Pons (tissue), 1 donor: ENCODE data around the gene NUDT13.
"Not testable (repeated sequence)": the region's sequence is repeated elsewhere in the genome, so short reads cannot be mapped to it uniquely, and the experiment has no call there.

Source experiments
- DNase-seq: peaks from one replicate; pipeline ENCODE4 v3.0.0-alpha.2; 2016; ENCODE audit warnings: low spot score

The NUDT13 gene

DNA sequence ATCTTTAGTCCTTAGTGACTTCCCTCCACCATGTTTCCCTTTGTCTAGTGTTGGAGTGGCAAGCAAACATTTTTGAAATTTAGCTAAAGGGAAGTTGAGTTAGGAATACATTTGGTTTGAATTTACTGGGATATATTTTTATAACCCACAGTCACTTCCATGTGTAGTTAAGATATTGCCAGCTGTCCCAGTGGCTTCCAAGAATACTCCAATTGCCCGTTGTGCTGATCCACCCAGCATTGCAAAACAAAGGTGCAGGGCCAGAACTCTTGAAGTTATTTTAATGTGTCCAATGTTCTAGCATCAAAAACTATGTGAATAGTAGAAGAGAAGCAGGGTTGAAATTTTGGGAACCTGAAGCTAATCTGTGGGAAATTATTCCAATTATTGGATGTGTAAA, 11.1 kb upstream of the NUDT13 start:
- no peak for DNase-seq

DNA sequence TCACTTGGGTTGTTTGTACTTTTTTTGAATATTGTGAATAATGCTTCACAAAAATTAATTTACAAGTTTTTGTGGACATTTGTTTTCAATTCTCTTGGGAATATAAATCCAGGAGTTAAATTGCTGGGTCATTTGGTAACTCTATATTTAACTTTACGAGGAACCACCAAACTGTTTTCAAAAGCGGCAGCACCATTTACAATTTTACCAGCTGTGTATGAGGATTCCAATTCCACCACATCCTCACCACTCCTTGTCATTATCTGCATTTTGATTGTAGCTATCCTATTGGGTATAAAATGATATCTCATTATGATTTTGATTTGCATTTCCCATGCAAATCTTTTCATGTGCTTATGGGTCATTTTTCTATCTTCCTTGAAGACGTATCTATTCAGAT, 4.0 kb upstream of the NUDT13 start:
- no peak for DNase-seq

DNA sequence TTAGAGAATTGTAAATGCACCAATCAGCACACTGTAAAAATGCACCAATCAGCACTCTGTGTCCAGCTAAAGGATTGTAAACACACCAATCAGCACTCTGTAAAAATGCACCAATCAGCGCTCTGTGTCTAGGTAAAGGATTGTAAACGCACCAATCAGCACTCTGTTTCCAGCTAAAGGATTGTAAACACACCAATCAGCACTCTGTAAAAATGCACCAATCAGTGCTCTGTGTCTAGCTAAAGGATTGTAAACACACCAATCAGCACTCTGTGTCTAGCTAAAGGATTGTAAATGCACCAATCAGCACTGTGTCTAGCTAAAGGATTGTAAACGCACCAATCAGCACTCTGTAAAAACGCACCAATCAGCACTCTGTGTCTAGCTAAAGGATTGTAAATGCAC, 1.0 kb upstream of the NUDT13 start:
- DNase-seq: not testable (repeated sequence)

DNA sequence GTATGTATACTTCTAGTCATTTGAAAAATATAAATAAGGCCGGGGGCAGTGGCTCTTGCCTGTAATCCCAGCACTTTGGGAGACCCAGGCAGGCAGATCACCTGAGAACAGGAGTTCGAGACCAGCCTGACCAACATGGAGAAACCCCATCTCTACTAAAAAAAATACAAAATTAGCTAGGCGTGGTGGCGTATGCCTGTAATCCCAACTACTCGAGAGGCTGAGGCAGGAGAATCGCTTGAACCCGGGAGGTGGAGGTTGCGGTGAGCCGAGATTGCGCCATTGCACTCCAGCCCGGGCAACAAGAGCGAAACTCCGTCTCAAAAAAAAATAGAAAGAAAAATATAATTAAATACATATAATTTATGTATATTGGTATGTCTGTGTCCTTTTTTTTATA, 1.8 kb downstream of the NUDT13 start:
- not testable (repeated sequence) for DNase-seq

GRCh38 chr10:73113551-73113950, 3.3 kb downstream of the NUDT13 start:
- DNase-seq: no peak

- no peak for DNase-seq
Measured at GRCh38 chr10:73116017-73116416, 5.8 kb downstream of the NUDT13 start.

DNA sequence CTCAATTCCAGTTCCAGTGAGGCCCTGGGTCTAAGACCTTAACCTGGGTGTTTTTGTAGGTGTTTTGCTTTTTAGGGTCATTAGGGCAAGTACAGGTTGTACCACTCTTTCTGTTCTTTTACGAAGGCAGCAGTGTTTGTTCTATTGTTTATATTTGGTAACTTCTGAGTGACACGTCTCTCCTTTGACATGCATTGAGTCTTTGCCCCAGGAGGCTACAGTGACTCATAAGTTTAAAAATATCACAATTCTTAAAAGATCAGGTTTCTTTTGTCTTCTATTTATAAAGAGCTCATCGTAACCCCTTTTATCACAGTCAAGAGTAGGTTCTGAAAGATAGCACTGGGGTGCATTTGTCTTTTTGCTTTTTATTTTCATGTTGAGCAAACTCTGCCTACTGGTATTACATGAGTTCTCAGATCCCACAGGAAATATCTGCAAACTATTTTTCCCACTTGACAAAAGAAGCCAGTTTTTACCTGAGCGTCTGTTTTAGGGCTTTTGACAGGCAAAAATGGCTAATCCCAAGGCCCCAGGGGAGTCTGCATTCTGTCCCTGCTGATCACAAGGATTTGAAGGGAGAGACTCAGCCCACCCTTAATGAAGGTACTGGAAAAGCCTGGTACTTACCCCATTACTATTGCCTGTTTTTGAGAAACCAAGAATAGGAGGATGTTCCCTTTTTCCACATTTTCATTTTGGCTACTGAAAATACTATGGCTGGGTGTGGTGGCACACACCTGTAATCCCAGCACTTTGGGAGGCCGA, 7.9 kb downstream of the NUDT13 start:
- no peak for DNase-seq

DNA sequence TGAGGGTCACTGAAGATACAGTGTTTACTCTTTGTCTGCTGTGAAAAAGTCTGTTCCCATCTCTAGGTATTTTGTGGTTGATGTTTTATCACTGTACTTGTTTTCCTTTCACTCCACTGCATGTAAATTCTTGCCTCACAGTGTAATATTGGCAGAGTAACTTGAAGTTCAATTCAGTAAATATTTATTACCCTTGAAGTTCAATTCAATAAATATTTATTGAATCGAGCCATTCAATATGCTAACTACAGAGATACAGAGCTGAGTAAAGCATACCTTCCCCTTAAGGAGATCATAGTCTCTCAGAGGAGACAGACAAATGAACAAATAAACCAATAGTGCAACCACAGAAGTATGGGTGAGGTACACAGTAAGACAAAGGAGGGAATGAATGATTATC, 9.2 kb downstream of the NUDT13 start:
- DNase-seq: no peak

GRCh38 chr10:73119952-73120351, 9.7 kb downstream of the NUDT13 start:
- DNase-seq: no peak

GRCh38 chr10:73126343-73126742, 16.1 kb downstream of the NUDT13 start:
- DNase-seq: no peak

- DNase-seq: peak; percentile 10
Measured at GRCh38 chr10:73131301-73131700, 21.0 kb downstream of the NUDT13 start.

- no peak for DNase-seq
Measured at GRCh38 chr10:73131913-73132686, 21.8 kb downstream of the NUDT13 start.

DNA sequence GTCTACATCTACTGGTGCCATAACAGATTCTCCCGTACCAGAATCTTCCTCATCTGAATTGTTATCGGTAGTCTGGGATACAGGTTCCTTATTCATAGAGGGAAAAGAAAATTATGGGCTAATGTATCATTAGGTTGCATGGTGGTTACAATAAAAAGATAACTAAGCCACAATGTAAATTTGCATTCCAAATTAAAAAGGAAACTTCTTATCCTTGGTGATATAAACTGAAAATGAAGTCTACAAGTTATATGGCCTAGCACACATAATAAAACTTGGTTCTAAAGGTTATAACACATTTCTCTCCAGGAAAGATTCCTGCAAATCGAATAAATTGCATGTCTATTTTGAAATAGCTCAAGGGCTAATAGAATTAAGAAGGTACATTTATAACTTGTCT, 24.5 kb downstream of the NUDT13 start:
- no peak for DNase-seq

DNA sequence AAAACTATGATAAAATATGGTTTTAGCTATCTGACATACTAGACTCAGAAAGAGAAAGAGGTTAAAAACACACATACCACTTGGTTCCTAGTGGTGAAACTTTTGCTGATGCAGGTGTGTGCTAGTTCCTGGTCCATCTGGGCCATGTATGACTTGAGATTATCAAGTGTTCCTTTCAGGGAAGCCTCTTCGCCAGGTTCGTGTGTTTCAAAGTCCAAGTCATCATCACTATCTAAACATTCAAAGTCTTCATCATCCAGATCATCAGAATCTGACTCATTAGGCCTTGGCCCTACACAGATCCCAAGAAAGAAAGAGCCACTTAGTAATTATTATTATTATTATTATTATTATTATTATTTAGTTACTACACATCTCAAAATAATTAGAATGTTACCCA, 26.4 kb downstream of the NUDT13 start:
- DNase-seq: no peak

- no peak for DNase-seq
Measured at GRCh38 chr10:73139251-73139650, 29.0 kb downstream of the NUDT13 start.

- DNase-seq: no peak
Measured at GRCh38 chr10:73141603-73142002, 31.3 kb downstream of the NUDT13 start.

DNA sequence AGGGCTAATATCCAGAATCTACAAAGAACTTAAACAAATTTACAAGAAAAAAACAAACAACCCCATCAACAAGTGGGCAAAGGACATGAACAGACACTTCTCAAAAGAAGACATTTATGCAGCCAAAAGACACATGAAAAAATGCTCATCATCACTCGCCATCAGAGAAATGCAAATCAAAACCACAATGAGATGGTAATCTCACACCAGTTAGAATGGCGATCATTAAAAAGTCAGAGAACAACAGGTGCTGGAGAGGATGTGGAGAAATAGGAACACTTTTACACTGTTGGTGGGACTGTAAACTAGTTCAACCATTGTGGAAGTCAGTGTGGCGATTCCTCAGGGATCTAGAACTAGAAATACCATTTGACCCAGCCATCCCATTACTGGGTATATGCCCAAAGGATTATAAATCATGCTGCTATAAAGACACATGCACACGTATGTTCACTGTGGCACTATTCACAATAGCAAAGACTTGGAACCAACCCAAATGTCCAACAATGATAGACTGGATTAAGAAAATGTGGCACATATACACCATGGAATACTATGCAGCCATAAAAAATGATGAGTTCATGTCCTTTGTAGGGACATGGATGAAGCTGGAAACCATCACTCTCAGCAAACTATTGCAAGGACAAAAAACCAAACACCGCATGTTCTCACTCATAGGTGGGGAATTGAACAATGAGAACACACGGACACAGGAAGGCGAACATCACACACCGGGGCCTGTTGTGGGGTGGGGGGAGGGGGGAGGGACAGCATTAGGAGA, 40.6 kb downstream of the NUDT13 start:
- DNase-seq: not testable (repeated sequence)

- DNase-seq: no peak
Measured at GRCh38 chr10:73152009-73152408, 41.8 kb downstream of the NUDT13 start.

GRCh38 chr10:73156054-73156453, 45.8 kb downstream of the NUDT13 start:
- no peak for DNase-seq

- peak; percentile 70 for DNase-seq
Measured at GRCh38 chr10:73159038-73159648, 48.9 kb downstream of the NUDT13 start.

DNA sequence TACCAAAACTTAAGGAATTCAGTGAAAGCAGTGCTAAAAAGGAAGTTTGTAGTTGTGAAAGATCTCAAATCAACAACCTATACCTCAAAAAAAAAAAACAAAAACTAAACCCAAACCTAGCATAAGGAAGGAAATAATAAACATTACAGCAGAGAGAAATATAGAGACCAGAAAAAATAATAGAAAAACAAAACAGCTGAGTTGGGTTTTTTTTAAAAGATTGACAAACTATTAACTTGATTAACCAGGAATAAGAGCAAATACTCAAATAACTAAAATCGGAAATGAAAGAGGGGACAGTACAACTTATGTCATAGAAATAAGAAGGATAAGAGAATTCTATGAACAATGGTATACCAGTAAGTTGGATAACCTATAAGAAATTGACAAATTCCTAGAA, 50.8 kb downstream of the NUDT13 start:
- DNase-seq: no peak

- DNase-seq: no peak
Measured at GRCh38 chr10:73161662-73162061, 51.4 kb downstream of the NUDT13 start.
